GM21528 (cell line): ENCODE measurements around the gene REXO1.
"Not testable (repeated sequence)": the region's sequence is repeated elsewhere in the genome, so short reads cannot be mapped to it uniquely, and the experiment has no call there.

Experiments used
- ATAC-seq: cut with Tn5 transposase; IDR thresholded peaks from one replicate; pipeline ENCODE4 v1.9.1; 2021; ENCODE audit warnings: mild to moderate bottlenecking, moderate library complexity; ENCODE audit not compliant: unreplicated experiment, low FRiP score

Gene REXO1

DNA sequence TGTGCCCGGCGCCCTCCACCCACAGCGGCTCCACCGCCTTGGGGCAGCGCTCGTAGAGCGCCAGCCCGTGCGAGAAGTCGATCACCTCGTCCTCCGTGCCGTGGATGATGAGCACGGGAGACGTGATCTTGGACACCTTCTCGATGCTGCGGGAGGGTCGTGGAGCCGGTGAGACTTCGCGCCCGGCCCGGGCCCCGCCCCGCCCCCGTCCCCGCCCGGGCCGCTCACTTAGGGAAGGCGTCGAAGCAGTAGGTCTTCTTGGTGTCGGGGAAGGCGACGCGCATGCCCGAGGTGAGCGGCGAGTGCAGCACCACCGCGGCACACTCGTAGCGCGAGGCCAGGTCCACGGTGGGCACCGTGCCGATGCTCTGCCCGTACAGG lies 29.0 kb upstream of the REXO1 start:
- ATAC-seq = not testable (repeated sequence)

DNA sequence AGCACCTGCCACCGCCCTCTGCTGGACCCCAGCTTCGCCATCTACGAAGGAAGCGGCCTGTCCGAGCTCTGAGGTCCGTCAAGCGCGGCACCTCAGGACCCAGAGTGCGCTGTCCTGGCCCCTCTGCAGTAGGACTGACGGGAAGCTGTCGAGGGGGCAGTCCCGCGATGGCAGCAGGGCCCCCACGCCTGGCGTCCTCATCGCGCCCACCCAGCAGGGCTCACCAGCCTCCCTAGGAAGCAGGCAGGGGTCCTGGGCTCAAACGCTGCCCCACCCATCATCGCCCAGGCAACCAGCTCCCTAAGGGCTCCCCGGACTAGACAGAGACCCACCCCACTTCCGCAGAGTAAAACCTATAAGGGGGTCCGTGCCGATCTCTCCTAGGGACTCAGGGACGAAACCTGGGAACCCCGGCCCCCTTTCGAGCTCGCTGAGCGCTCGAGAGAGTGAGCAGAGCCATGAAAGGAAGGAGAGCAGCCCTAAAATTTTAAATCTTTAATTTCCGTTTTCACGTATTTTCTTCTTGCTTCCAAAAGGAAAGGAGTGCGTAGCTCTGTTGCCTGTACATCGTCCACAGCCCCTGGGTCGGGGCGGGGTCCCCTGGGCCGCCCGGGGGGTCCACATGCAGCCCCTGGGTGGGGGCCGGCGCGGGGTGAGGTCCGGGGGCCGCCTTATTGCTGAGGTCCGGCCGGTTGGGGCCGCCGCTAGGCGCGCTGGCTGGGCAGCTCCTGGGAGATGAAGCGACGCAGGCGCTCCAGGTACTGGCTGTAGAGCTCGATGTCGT lies 28.4 kb upstream of the REXO1 start:
- peak; percentile 20 for ATAC-seq

GRCh38 chr19:1875646-1876495 lies 27.6 kb upstream of the REXO1 start:
- peak; percentile 81 for ATAC-seq

GRCh38 chr19:1875265-1875645 lies 27.0 kb upstream of the REXO1 start:
- not testable (repeated sequence) for ATAC-seq

- no peak for ATAC-seq
These were observed 26.4 kb upstream of the REXO1 start for GRCh38 chr19:1874554-1875185.

DNA sequence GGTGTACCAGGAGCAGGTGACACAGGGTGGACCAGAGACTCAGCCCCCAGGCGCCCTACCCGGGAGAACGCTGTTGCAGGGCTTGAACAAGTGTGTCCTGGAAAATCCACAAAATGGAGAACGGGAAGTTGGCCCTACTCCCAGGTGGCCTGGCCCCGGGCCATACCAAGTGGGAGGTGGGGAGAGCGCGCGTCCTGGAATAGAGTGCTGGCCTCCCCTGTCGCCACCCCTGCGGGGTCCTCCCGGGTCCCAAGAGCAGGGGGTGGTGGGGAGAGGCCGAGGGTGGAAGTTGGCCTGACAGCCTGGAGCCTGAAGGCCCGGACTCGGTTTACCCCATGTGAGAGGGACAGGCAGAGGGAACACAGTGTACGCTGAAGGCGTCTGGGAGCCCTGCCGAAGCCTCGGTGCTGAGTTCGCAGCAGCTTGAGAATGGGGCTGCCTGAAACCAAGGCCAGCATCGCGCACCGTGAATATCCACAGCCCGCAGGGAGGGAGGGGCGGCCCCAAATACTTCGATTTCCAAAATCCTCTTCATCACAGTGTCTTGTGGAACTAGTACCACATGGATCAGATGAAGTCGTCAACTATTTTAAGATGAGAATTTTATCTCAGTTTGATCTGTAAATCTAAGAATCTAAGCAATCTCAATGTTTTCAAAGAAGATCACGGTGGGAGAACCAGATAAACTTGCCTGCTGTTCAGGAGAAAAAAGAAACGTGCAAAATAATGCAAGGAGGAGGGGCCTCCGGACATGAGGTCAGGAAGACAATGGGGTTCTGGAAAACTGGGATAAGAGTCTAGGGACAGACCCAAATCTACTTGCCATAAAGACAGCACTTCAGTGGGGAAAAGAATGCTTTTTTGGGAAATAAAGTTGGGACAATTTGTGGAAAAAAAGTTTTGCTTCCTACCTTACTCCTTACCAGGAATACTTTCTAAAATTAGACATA lies 25.5 kb upstream of the REXO1 start:
- no peak for ATAC-seq

- ATAC-seq = no peak
These were observed 24.7 kb upstream of the REXO1 start for GRCh38 chr19:1872807-1873523.

GRCh38 chr19:1871630-1872029 lies 23.3 kb upstream of the REXO1 start:
- no peak for ATAC-seq

DNA sequence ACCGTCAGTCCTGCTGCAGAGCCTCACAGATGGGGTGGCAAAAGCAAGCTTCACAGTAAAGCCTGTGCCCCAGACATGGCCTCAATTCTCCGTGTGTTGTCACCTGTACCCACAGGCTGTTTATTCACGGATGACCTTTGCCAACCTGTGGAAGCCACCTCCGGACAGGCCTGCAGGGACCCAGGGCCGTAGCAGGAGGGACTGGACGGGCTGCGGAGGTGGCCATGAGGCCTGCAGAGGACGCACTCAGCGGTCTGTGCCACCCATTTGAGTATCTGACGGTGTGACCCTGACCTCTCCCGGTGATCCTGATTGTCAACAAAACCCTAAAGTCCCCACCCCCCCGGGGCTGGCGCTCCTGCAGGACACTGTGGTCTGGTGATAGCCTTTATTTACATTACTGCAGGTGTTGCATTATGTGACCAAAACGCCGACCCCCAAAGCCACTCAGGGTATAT lies 22.9 kb upstream of the REXO1 start:
- no peak for ATAC-seq

GRCh38 chr19:1868971-1869370 lies 20.7 kb upstream of the REXO1 start:
- no peak for ATAC-seq

DNA sequence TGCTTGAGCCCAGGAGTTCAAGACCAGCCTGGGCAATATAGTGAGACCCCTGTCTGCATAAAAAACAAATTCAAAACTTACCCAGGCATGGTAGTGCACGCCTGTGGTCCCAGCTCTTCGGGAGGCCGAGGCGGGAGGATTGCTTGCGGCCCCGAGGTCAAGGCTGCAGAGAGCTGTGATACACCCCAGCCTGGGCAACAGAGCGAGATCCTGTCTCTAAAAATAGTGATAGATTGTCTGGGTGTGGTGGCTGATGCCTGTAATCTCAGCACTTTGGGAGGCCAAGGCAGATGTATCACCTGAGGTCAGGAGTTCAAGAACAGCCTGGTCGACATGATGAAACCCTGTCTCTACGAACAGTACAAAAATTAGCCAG lies 19.1 kb upstream of the REXO1 start:
- ATAC-seq = no peak

DNA sequence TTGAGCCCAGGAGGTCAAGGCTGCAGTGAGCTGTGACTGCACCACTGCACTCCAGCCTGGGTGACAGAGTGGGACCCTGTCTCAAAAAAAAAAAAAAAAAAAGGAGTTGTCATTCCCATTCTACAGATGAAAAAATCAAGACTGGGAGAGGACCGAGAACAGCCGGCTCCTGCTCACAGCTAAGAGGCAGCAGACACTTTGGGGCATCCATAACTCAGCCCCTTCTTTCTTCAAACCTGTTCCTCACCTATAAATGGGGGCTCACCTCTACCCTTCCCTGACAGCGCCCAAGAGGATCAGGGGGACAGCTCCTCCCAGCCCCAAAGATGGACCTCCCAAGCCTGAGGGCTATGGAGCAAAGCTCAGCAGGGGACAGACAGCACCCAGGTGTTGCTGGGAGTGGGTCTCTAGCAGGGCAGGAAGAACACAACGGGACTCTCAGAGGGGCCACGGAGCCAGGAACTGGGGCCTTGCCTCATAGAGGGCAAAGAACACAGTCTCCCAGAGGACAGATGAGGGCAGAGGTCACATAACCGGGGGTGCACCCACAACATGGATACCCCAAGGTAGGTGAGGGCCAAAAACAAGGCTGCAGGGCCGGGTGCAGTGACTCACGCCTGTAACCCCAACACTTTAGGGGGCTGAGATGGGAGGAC lies 18.5 kb upstream of the REXO1 start:
- ATAC-seq = no peak

- no peak for ATAC-seq
These were observed 17.1 kb upstream of the REXO1 start for GRCh38 chr19:1865172-1866010.

GRCh38 chr19:1864480-1865171 lies 16.3 kb upstream of the REXO1 start:
- ATAC-seq = peak; percentile 32

- ATAC-seq = peak; percentile 43
These were observed 15.6 kb upstream of the REXO1 start for GRCh38 chr19:1863638-1864479.

- peak; percentile 11 for ATAC-seq
These were observed 15.0 kb upstream of the REXO1 start, which contains the start of gene KLF16 for GRCh38 chr19:1863328-1863637. Gene KLF16 (minus strand): TSS chr19:1863579. CDS start chr19:1863497, 82 bp downstream.
